ENCODE data around the gene ITGBL1.

GRCh38 chr13:101572456-101572855 is 120.0 kb downstream of the ITGBL1 start:
- TF ChIP-seq POLR2A (IDR thresholded peaks at IDR 0.05; ENCODE audit: low read depth, low read length) (no peak), MAFK (IDR thresholded peaks at IDR 0.05; ENCODE audit: low read depth, low read length) (no peak), CTCF (conservative IDR thresholded peaks at IDR 0.05; ENCODE audit: low read depth, low read length) (no peak), MXI1 (IDR thresholded peaks at IDR 0.05; ENCODE audit: borderline replicate concordance, low read depth, low read length) (no peak), CEBPB (IDR thresholded peaks at IDR 0.05; ENCODE audit: low read depth, low read length) (no peak), RAD21 (IDR thresholded peaks at IDR 0.05; ENCODE audit: low read length) (no peak), RCOR1 (IDR thresholded peaks at IDR 0.05; ENCODE audit: insufficient replicate concordance, low read length) (no peak), CHD1 (IDR thresholded peaks at IDR 0.05; ENCODE audit: low read depth, low read length) (no peak), RFX5 (IDR thresholded peaks at IDR 0.05; ENCODE audit: low read depth, low read length) (no peak), USF2 (IDR thresholded peaks at IDR 0.05; ENCODE audit: low read depth, low read length) (no peak), MAZ (IDR thresholded peaks at IDR 0.05; ENCODE audit: borderline replicate concordance, low read depth, low read length) (no peak)

All from IMR-90 (cell line).